H9 (cell line): Measurements from ENCODE around the gene CD226. TPM values are rescaled to one million over a fixed set of nuclear protein-coding genes. Genes with fewer than 3 reads are reported as not detected.

Source experiments
- DNase-seq: peaks from one replicate; pipeline ENCODE4 v3.0.0-alpha.2; 2017
- H2AFZ ChIP-seq: one replicate; pipeline ENCODE4 v1.6.1; 2013; ENCODE audit warnings: mild to moderate bottlenecking, low read length, control low read depth, moderate library complexity
- H2AK5ac ChIP-seq: 2 replicates; pipeline ENCODE4 v1.6.1; 2013; ENCODE audit warnings: low read length, control low read depth, mixed read lengths; ENCODE audit not compliant: insufficient read length
- H2BK120ac ChIP-seq: one replicate; pipeline ENCODE4 v1.6.1; 2013; ENCODE audit warnings: low read depth, mild to moderate bottlenecking, low read length, control low read depth, inconsistent platforms; ENCODE audit not compliant: poor library complexity, severe bottlenecking
- H2BK12ac ChIP-seq: 2 replicates; pipeline ENCODE4 v1.6.1; 2013; ENCODE audit warnings: low read length, control low read depth, mixed read lengths, low read depth; ENCODE audit not compliant: insufficient read length
- H2BK15ac ChIP-seq: 2 replicates; pipeline ENCODE4 v1.6.1; 2013; ENCODE audit warnings: low read depth, low read length, control low read depth
- H2BK20ac ChIP-seq: one replicate; pipeline ENCODE4 v1.6.1; 2013; ENCODE audit warnings: low read depth, mild to moderate bottlenecking, low read length, control low read depth, inconsistent platforms; ENCODE audit not compliant: poor library complexity, severe bottlenecking
- H2BK5ac ChIP-seq: 2 replicates; pipeline ENCODE4 v1.6.1; 2013; ENCODE audit warnings: low read length, control low read depth, mixed read lengths; ENCODE audit not compliant: insufficient read length
- H3K14ac ChIP-seq: 2 replicates; pipeline ENCODE4 v1.6.1; 2013; ENCODE audit warnings: low read length, control low read depth; ENCODE audit not compliant: insufficient read depth
- H3K18ac ChIP-seq: 2 replicates; pipeline ENCODE4 v1.6.1; 2013; ENCODE audit warnings: low read depth, mild to moderate bottlenecking, mixed read lengths, low read length, control low read depth; ENCODE audit not compliant: insufficient read length
- H3K23ac ChIP-seq: 2 replicates; pipeline ENCODE4 v1.6.1; 2013; ENCODE audit warnings: low read length, control low read depth, mixed read lengths, low read depth; ENCODE audit not compliant: insufficient read length
- H3K23me2 ChIP-seq: 2 replicates; pipeline ENCODE4 v1.6.1; 2013; ENCODE audit warnings: low read depth, mild to moderate bottlenecking, mixed read lengths, low read length, control low read depth; ENCODE audit not compliant: insufficient read length, poor library complexity, severe bottlenecking
- H3K27ac ChIP-seq: 2 replicates; pipeline ENCODE4 v1.5.1; 2013; ENCODE audit warnings: low read length, control low read depth, mixed read lengths, low read depth; ENCODE audit not compliant: insufficient read length
- H3K27me3 ChIP-seq: 2 replicates; pipeline ENCODE4 v1.6.1; 2013; ENCODE audit warnings: low read length, control low read depth, inconsistent platforms; ENCODE audit not compliant: insufficient read depth
- H3K4ac ChIP-seq: 2 replicates; pipeline ENCODE4 v1.6.1; 2013; ENCODE audit warnings: low read depth, mild to moderate bottlenecking, control low read depth, inconsistent platforms, low read length, moderate library complexity
- H3K4me1 ChIP-seq: 2 replicates; pipeline ENCODE4 v1.6.1; 2013; ENCODE audit warnings: low read length, control low read depth, inconsistent platforms; ENCODE audit not compliant: insufficient read depth
- H3K4me2 ChIP-seq: 2 replicates; pipeline ENCODE4 v1.6.1; 2013; ENCODE audit warnings: low read length, control low read depth, mixed read lengths; ENCODE audit not compliant: insufficient read length, insufficient read depth
- H3K56ac ChIP-seq: 2 replicates; pipeline ENCODE4 v1.6.1; 2013; ENCODE audit warnings: low read depth, mild to moderate bottlenecking, mixed read lengths, low read length, control low read depth; ENCODE audit not compliant: insufficient read length
- H3K79me1 ChIP-seq: 2 replicates; pipeline ENCODE4 v1.6.1; 2013; ENCODE audit warnings: low read depth, mild to moderate bottlenecking, moderate library complexity, low read length, control low read depth, inconsistent platforms; ENCODE audit not compliant: insufficient read depth, poor library complexity, severe bottlenecking
- H3K79me2 ChIP-seq: 2 replicates; pipeline ENCODE4 v1.6.1; 2013; ENCODE audit warnings: low read length, control low read depth, inconsistent platforms; ENCODE audit not compliant: insufficient read depth
- H3K9ac ChIP-seq: 2 replicates; pipeline ENCODE4 v1.6.1; 2013; ENCODE audit warnings: low read length, control low read depth, mixed read lengths; ENCODE audit not compliant: insufficient read length; ENCODE audit errors: extremely low read depth
- H3K9me3 ChIP-seq: one replicate; pipeline ENCODE4 v1.6.1; 2013; ENCODE audit warnings: low read depth, low read length, inconsistent platforms; ENCODE audit not compliant: control insufficient read depth
- H3T11ph ChIP-seq: one replicate; pipeline ENCODE4 v1.6.1; 2013; ENCODE audit warnings: mild to moderate bottlenecking, low read length, control low read depth, inconsistent platforms
- H4K20me1 ChIP-seq: one replicate; pipeline ENCODE4 v1.6.1; 2013; ENCODE audit not compliant: control insufficient read depth, insufficient read length, insufficient read depth
- H4K5ac ChIP-seq: 2 replicates; pipeline ENCODE4 v1.6.1; 2013; ENCODE audit warnings: low read depth, mild to moderate bottlenecking, mixed read lengths, low read length, control low read depth; ENCODE audit not compliant: insufficient read length
- H4K8ac ChIP-seq: replicated peaks from 2 replicates; pipeline ENCODE4 v1.6.1; 2013; ENCODE audit warnings: low read length, control low read depth, mixed read lengths, low read depth; ENCODE audit not compliant: insufficient read length
- H4K91ac ChIP-seq: 2 replicates; pipeline ENCODE4 v1.6.1; 2013; ENCODE audit warnings: low read depth, mild to moderate bottlenecking, moderate library complexity, mixed read lengths, low read length, control low read depth; ENCODE audit not compliant: insufficient read length
- H3K27ac Mint-ChIP-seq, 3 experiments: 2 replicates in 2 of 3; 3 replicates in 1 of 3; pipeline ENCODE4 v1.8.0; 2020 to 2021; ENCODE audit warnings: mixed read lengths in 3 of 3, mild to moderate bottlenecking in 1 of 3, moderate library complexity in 1 of 3
- H3K27me3 Mint-ChIP-seq: 2 replicates; pipeline ENCODE4 v1.8.0; 2021; ENCODE audit warnings: low read depth, mild to moderate bottlenecking, moderate library complexity, mixed read lengths
- H3K36me3 Mint-ChIP-seq, 3 experiments: 2 replicates in 2 of 3; 3 replicates in 1 of 3; pipeline ENCODE4 v1.8.0; 2020 to 2021; ENCODE audit warnings: low read depth in 3 of 3, mixed read lengths in 3 of 3; ENCODE audit not compliant: insufficient read depth in 1 of 3
- H3K4me1 Mint-ChIP-seq, 2 experiments: 2 replicates each; pipeline ENCODE4 v1.8.0; 2020; ENCODE audit warnings: mixed read lengths in 2 of 2
- H3K4me3 Mint-ChIP-seq, 2 experiments: 2 replicates in 1 of 2; 3 replicates in 1 of 2; pipeline ENCODE4 v1.8.0; 2020 to 2021; ENCODE audit warnings: mild to moderate bottlenecking in 2 of 2, mixed read lengths in 2 of 2, moderate library complexity in 1 of 2
- H3K9me3 Mint-ChIP-seq, 2 experiments: 2 replicates in 1 of 2; 3 replicates in 1 of 2; pipeline ENCODE4 v1.8.0; 2020; ENCODE audit warnings: mild to moderate bottlenecking in 2 of 2, mixed read lengths in 2 of 2, moderate library complexity in 1 of 2
- WGBS: extraction: QIAGEN DNeasy Blood & Tissue Kit; methylation state at CpG from one replicate; pipeline ENCODE4 v1.1.7; 2013; ENCODE audit warnings: missing lambda C conversion rate, low lambda C conversion rate, mixed read lengths; ENCODE audit not compliant: insufficient read length; ENCODE audit errors: extremely low coverage; 5-methylcytosine and 5-hydroxymethylcytosine counted together
- long read RNA-seq: library from polyadenylated mRNA; unstranded; transcript quantifications from one replicate; pipeline ENCODE4 v2.0.0, GENCODE V29; 2020
- total RNA-seq: library from RNA; stranded (reverse); gene quantifications from 2 replicates; pipeline ENCODE4 v1.2.1, GENCODE V29; 2021
- TF ChIP-seq, protein P1 (sequence below): fragments of 200-600 bp; sonication (generic); conservative IDR thresholded peaks from 3 replicates; pipeline ENCODE4 v1.8.0; 2021; ENCODE audit warnings: antibody characterized with exemption, mild to moderate bottlenecking

CD226 gene
- total RNA-seq, result 0.04 TPM in 1 of 2 replicates, not detected in the other
- long read RNA-seq, result 0 reads

DNA sequence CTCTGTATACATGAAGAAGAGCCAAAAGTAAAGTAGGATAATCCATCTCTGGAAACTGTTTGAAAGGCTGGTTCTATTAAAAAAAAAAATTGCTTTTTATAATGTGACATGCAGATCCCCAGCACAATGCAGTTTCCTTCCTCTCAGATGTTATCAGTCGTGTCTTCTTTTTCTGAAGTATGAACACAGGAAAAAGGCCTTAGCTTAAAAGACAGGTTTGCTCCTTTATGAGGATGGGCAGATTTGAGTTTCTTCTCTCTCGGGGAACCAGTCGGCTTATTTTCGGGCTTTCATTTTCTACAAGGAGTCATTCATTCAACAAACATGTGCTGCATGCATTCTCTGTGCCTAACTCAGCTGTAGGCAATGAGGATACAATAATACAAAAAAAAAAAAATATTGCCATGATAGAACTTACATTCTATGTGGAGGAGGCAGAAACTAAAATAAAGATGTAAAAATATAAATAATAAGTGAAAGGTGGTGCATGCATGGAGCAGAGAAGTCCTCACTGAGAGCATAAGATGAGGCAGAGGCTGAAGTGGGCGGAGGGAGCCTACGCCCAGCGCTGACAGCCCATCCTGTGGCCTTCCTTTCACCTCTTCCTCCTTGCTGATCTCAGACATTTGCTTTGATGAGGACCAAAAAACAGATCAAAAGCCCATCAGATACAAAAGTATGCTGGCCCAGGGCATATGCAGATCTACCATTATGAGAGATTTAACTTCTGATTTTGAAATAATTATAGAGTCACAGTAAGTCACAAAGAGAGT is at the start of gene CD226:
Gene CD226 (minus strand): TSS at position 513 of the 773 bp plus-strand sequence. CDS start 467 bp downstream, at position 46.
- no peaks in the 10 kb centered on the region for H4K20me1 ChIP-seq
- no CpG with 5 or more reads among the region's 7 CpGs for WGBS
- H2BK20ac ChIP-seq, result no peak within 1 kb of the TSS
- H3K23me2 ChIP-seq, result no peaks in the 10 kb centered on the region
- H2BK15ac ChIP-seq, result no peak within 1 kb of the TSS
- TF ChIP-seq, protein P1, sequence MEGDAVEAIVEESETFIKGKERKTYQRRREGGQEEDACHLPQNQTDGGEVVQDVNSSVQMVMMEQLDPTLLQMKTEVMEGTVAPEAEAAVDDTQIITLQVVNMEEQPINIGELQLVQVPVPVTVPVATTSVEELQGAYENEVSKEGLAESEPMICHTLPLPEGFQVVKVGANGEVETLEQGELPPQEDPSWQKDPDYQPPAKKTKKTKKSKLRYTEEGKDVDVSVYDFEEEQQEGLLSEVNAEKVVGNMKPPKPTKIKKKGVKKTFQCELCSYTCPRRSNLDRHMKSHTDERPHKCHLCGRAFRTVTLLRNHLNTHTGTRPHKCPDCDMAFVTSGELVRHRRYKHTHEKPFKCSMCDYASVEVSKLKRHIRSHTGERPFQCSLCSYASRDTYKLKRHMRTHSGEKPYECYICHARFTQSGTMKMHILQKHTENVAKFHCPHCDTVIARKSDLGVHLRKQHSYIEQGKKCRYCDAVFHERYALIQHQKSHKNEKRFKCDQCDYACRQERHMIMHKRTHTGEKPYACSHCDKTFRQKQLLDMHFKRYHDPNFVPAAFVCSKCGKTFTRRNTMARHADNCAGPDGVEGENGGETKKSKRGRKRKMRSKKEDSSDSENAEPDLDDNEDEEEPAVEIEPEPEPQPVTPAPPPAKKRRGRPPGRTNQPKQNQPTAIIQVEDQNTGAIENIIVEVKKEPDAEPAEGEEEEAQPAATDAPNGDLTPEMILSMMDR, result no peak
- no peak within 1 kb of the TSS for H3T11ph ChIP-seq
- H3K27me3 ChIP-seq, result no peaks in the 10 kb centered on the region
- H2BK5ac ChIP-seq, result no peak within 1 kb of the TSS
- H3K4me1 ChIP-seq, result no peaks in the 10 kb centered on the region; the same call in 1 of the 2 replicates
- H4K8ac ChIP-seq, result no peak within 1 kb of the TSS
- H3K9ac ChIP-seq, result no peak within 1 kb of the TSS
- no peak within 1 kb of the TSS for H3K18ac ChIP-seq
- no peak within 1 kb of the TSS for H2BK12ac ChIP-seq
- H3K79me1 ChIP-seq, result no peaks in the 10 kb centered on the region
- no peak within 1 kb of the TSS for H3K56ac ChIP-seq
- peaks cover 3% of the 10 kb centered on the region; the same call in 1 of the 2 replicates for H3K79me2 ChIP-seq
- H3K27me3 Mint-ChIP-seq, result no peaks in the 10 kb centered on the region; the same call in 1 of the 2 replicates
- H4K91ac ChIP-seq, result no peak within 1 kb of the TSS
- H3K4ac ChIP-seq, result no peak within 1 kb of the TSS
- peaks cover 9 to 15% of the 10 kb centered on the region in 2 experiments for H3K4me1 Mint-ChIP-seq
- H4K5ac ChIP-seq, result no peak within 1 kb of the TSS
- H3K9me3 Mint-ChIP-seq, result peaks cover 0 to 4% of the 10 kb centered on the region in 2 experiments; a peak in 1 of 5 replicates
- no peak within 1 kb of the TSS for H3K23ac ChIP-seq
- no peaks in the 10 kb centered on the region for H3K9me3 ChIP-seq
- H3K36me3 Mint-ChIP-seq, result no peaks in the 10 kb centered on the region; a peak in 2 of 7 replicates
- no peak within 1 kb of the TSS for H3K4me2 ChIP-seq
- no peak within 1 kb of the TSS for H2AK5ac ChIP-seq
- no peak within 1 kb of the TSS for H2BK120ac ChIP-seq
- H2AFZ ChIP-seq, result no peak within 1 kb of the TSS
- no peak within 1 kb of the TSS for H3K4me3 Mint-ChIP-seq
- H3K14ac ChIP-seq, result no peak within 1 kb of the TSS
- H3K27ac ChIP-seq, result no peak within 1 kb of the TSS
- H3K27ac Mint-ChIP-seq, result no peak within 1 kb of the TSS; a peak in 1 of 7 replicates
- no peak for DNase-seq
